ENCODE data around the gene GABRG3. TPM values are rescaled to one million over a fixed set of nuclear protein-coding genes. Genes with fewer than 3 reads are reported as not detected.

GABRG3 gene
- total and polyA plus RNA-seq, 9 of the 15 experiments (the other 6 are each of a cell fraction or from before 2014, with no cell fraction given), result 4.0 to 15.1 (median 11.2) TPM

DNA sequence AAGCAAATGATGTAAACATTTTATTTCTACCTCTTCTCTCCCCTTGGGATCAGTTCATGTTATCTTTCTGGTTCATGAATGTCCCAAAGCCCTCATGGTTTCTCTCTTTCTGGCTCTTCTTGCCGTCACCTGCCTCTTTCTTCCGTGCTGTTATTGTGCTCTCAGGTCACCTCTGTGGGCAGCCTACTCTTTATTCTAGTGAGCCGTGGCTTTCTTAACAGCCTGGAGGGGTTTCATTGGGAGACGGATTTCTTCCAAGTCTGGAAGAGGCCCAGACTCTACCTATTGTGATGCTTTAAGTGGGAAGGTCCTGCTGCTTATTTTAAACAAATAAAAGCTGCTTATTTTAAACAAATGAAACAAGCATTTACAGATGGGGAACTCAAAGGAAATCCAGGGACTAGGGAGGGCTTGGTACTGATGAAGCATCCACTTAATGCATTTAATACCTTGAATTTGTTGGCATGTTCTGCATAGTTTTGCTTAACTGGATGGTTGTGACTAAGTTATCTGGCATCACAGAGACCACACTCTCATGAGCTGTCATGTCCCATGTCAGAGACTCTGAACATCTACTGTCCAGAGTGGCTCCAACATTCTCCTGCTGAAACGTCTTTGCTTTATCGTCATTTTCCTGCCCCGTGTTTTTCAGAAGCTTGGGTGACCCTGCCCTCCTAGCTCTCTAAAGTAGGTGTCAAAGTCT is 443.3 kb downstream of the GABRG3 start:
- no peak overlapping the region for H3K9ac ChIP-seq (ENCODE audit: insufficient read depth in 1 of 2, low read depth in 2 of 2, low read length in 2 of 2)
- in situ Hi-C loops (cut with MboI), result no loop called here
- H2AFZ ChIP-seq (ENCODE audit: low read depth, low read length), result no peak overlapping the region
- H3K4me2 ChIP-seq (ENCODE audit: insufficient read depth, low read length), result no peak overlapping the region
- DNase-seq (ENCODE audit: extremely low read depth in 1 of 4, low spot score in 3 of 4) (no peak), FAIRE-seq (peak; percentile 19), ATAC-seq (no peak)
- no peaks in the 10 kb centered on the region for H3K36me3 ChIP-seq (ENCODE audit: control insufficient read depth, insufficient read depth, low read length)
- H3K4me1 ChIP-seq (replicated peaks in 1 of 2; ENCODE audit: control insufficient read depth in 2 of 2, insufficient read depth in 2 of 2, low read length in 2 of 2), result no peaks in the 10 kb centered on the region
- intact Hi-C loops (cut with micrococcal nuclease), result no loop called here
- no peaks in the 10 kb centered on the region for H3K9me1 ChIP-seq (ENCODE audit: control insufficient read depth, insufficient read depth, low read length)
- TF ChIP-seq HMGN3 (IDR thresholded peaks at IDR 0.05; ENCODE audit: borderline replicate concordance, extremely low read depth, insufficient read length, low read depth, low read length), result no peak
- no peak for TF ChIP-seq CBFB (CRISPR knock-in tag; IDR thresholded peaks at IDR 0.05)
- no peak for TF ChIP-seq NFE2L1 (tag; IDR thresholded peaks at IDR 0.05; ENCODE audit: borderline replicate concordance, low read depth)
- TF ChIP-seq, protein P1, sequence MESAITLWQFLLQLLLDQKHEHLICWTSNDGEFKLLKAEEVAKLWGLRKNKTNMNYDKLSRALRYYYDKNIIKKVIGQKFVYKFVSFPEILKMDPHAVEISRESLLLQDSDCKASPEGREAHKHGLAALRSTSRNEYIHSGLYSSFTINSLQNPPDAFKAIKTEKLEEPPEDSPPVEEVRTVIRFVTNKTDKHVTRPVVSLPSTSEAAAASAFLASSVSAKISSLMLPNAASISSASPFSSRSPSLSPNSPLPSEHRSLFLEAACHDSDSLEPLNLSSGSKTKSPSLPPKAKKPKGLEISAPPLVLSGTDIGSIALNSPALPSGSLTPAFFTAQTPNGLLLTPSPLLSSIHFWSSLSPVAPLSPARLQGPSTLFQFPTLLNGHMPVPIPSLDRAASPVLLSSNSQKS (CRISPR knock-in tag; IDR thresholded peaks at IDR 0.05), result no peak
- TF ChIP-seq TEAD4 (IDR thresholded peaks at IDR 0.05; ENCODE audit: low read length), result no peak
- TF ChIP-seq TEAD4 (CRISPR knock-in tag; IDR thresholded peaks at IDR 0.05; ENCODE audit: borderline replicate concordance), result no peak
- TF ChIP-seq XRCC3 (IDR thresholded peaks at IDR 0.05), result no peak
- no peak for TF ChIP-seq ZNF143 (CRISPR knock-in tag; IDR thresholded peaks at IDR 0.05)
- TF ChIP-seq, protein P2, sequence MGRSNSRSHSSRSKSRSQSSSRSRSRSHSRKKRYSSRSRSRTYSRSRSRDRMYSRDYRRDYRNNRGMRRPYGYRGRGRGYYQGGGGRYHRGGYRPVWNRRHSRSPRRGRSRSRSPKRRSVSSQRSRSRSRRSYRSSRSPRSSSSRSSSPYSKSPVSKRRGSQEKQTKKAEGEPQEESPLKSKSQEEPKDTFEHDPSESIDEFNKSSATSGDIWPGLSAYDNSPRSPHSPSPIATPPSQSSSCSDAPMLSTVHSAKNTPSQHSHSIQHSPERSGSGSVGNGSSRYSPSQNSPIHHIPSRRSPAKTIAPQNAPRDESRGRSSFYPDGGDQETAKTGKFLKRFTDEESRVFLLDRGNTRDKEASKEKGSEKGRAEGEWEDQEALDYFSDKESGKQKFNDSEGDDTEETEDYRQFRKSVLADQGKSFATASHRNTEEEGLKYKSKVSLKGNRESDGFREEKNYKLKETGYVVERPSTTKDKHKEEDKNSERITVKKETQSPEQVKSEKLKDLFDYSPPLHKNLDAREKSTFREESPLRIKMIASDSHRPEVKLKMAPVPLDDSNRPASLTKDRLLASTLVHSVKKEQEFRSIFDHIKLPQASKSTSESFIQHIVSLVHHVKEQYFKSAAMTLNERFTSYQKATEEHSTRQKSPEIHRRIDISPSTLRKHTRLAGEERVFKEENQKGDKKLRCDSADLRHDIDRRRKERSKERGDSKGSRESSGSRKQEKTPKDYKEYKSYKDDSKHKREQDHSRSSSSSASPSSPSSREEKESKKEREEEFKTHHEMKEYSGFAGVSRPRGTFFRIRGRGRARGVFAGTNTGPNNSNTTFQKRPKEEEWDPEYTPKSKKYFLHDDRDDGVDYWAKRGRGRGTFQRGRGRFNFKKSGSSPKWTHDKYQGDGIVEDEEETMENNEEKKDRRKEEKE (IDR thresholded peaks at IDR 0.05; ENCODE audit: borderline replicate concordance in 1 of 2, control insufficient read depth in 1 of 2, low read depth in 2 of 2, low read length in 1 of 2), result no peak
- no peak for TF ChIP-seq SMARCA5 (IDR thresholded peaks at IDR 0.05)
- no peak for TF ChIP-seq SOX6 (IDR thresholded peaks at IDR 0.05)
- H3K4me3 ChIP-seq, result no peak overlapping the region
- H3K27ac ChIP-seq (ENCODE audit: extremely low read depth, low read depth, low read length), result no peak overlapping the region
- CTCF ChIA-PET (ENCODE audit: low intra/inter-chr PET ratio), result no interaction called here
- POLR2A ChIA-PET, result interaction anchor here (1.1 kb wide), 1 partner anchor 12 kb away, joined by 3 read pairs; no protein-coding TSS in a partner anchor
- no peaks in the 10 kb centered on the region for H3K9me3 ChIP-seq (replicated peaks; ENCODE audit: control insufficient read depth, insufficient read depth, low read depth, low read length)
- WGBS (ENCODE audit: insufficient coverage, low coverage, missing lambda C conversion rate), result 40% methylated on average over 7 of the region's 7 CpGs
- H4K20me1 ChIP-seq (replicated peaks; ENCODE audit: control insufficient read depth, insufficient read depth, low read length), result no peaks in the 10 kb centered on the region
- no peaks in the 10 kb centered on the region; a peak in 1 of 5 replicates for H3K27me3 ChIP-seq (ENCODE audit: control insufficient read depth in 2 of 2, insufficient read depth in 2 of 2, low read length in 2 of 2)
- no TSS peak for BruUV-seq (replicated peaks)
- no peaks in the 10 kb centered on the region for H3K79me2 ChIP-seq (ENCODE audit: control insufficient read depth, insufficient read depth, low read length)

Measured in K562 (cell line).